IPS-18a (cell line): ENCODE results near the gene PRCP.
A peak's percentile ranks its signal among the peaks of the same experiment; 100 is the strongest.
"Not testable (repeated sequence)": the region's sequence is repeated elsewhere in the genome, so short reads cannot be mapped to it uniquely, and the experiment has no call there.

Experiments
- H3K27ac ChIP-seq: one replicate; pipeline ENCODE4 v1.5.1; 2013; ENCODE audit warnings: low read length
- H3K27me3 ChIP-seq: one replicate; pipeline ENCODE4 v1.6.1; 2013; ENCODE audit warnings: mild to moderate bottlenecking, low read length; ENCODE audit not compliant: control insufficient read depth, insufficient read depth
- H3K36me3 ChIP-seq: one replicate; pipeline ENCODE4 v1.6.1; 2013; ENCODE audit warnings: low read depth, low read length; ENCODE audit not compliant: control insufficient read depth
- H3K4me1 ChIP-seq: one replicate; pipeline ENCODE4 v1.6.1; 2013; ENCODE audit warnings: low read depth, low read length; ENCODE audit not compliant: control insufficient read depth
- H3K4me3 ChIP-seq: one replicate; pipeline ENCODE4 v1.5.1; 2013; ENCODE audit warnings: low read length
- H3K9ac ChIP-seq: one replicate; pipeline ENCODE4 v1.6.1; 2013; ENCODE audit warnings: mild to moderate bottlenecking, low read length, moderate library complexity
- H3K9me3 ChIP-seq: one replicate; pipeline ENCODE4 v1.6.1; 2013; ENCODE audit warnings: low read depth, low read length; ENCODE audit not compliant: control insufficient read depth

PRCP gene

DNA sequence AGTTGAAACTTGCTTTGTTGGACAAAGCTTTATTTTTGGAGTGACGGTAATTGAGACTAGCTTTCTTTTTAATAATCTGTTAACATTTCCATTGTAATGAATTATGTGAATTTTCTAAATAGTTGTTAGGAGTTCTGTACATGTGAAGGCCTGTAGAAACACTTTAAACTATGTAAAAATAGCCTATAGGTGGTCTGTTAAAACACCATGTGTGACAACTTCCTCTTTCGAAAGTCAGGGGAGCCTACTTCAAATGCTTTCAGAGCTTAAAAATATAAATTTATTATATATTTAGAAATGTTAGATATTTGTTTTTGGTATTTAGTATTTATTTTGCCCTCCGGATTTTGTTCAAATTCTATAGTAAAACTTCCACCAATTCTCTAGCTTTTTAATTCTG lies 30.0 kb upstream of the PRCP start:
- H3K9ac ChIP-seq = no peak overlapping the region
- no peaks in the 10 kb centered on the region for H3K4me1 ChIP-seq

DNA sequence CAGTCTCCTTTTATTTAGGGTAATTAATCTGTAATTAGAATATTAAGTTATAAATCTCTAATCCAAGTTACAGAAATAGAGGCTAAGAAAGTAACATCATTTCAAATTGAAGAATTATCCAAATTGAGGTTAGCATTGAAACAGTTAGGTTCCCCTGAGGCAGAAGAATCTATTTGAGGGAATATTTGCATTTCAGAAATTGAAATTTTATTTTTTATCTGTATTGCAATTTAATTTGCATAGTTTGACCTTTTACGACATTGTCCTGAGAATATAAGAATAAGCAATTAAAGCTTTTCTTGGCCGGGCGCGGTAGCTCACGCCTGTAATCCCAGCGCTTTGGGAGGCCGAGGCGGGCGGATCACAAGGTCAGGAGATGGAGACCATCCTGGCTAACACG lies 28.9 kb upstream of the PRCP start:
- H3K4me3 ChIP-seq = no peak overlapping the region
- H3K4me1 ChIP-seq = no peaks in the 10 kb centered on the region
- H3K9ac ChIP-seq = no peak overlapping the region
- no peaks in the 10 kb centered on the region for H3K27me3 ChIP-seq
- no peak overlapping the region for H3K27ac ChIP-seq
- no peaks in the 10 kb centered on the region for H3K9me3 ChIP-seq
- H3K36me3 ChIP-seq = peaks cover 42% of the 10 kb centered on the region

More for the DNA sequence above, 30.0 kb upstream of the PRCP start:
- H3K36me3 ChIP-seq = peaks cover 49% of the 10 kb centered on the region
- H3K27ac ChIP-seq = no peak overlapping the region
- H3K4me3 ChIP-seq = no peak overlapping the region
- H3K27me3 ChIP-seq = no peaks in the 10 kb centered on the region
- H3K9me3 ChIP-seq = no peaks in the 10 kb centered on the region

DNA sequence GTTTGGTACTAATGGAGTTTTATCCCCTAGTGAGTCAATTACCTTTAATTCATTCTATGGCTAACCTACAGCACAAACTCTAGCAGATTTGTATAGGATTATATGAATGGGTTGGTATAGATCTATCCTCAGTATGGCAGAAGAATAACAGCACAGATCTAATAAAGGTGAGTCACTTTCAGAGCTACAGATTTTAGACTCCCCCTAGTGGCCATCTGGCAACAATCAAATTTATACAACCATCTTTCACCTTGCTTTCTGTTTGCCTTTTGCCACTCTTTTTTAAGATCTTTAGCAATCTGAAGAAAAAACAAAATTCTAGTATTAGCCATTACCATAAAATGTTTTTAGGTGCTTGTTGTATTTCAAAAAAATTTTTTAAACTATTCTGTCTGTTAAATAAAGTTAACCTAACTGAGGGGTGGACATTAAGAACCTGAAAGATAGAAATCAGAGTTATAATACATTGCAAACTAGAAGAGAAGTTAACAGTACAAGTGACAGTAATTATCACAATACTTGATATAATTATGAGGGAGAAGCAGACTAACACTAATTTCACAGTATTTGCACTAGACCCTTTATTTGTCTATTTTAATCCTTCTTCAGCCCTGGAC lies 27.1 kb upstream of the PRCP start:
- no peaks in the 10 kb centered on the region for H3K4me1 ChIP-seq
- no peaks in the 10 kb centered on the region for H3K9me3 ChIP-seq
- no peak overlapping the region for H3K9ac ChIP-seq
- H3K27ac ChIP-seq = no peak overlapping the region
- H3K36me3 ChIP-seq = peaks cover 35% of the 10 kb centered on the region
- H3K4me3 ChIP-seq = no peak overlapping the region
- no peaks in the 10 kb centered on the region for H3K27me3 ChIP-seq

DNA sequence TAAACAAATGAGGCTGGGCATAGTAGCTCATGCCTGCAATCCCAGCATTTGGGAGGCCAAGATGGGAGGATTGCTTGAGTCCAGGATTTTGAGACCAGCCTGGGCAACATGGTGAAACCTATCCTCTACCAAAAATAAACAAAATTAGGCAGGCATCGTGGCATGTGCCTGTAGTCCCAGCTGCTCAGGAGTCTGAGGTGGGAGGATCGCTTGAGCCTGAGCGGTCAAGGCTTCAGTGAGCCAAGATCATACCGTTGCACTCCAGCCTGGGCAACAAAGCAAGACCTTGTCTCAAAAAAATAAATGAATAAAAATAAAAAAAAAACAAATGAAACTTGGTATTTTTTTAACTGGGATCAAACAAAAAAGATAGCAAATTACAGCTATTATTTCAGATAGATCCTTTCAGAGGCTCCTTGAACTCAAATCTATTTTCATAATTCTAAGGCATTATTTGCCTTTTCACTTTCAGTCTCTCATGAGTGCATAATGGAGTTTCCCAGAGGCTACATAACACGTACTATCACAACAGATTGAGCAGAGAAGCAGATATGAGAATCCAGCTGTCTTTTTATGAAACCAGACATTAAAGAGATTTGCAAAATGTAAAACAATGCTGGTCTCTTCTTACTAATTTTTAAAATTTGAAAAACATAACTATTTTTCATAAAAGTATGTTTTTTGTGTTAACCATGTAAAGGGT lies 24.4 kb upstream of the PRCP start:
- Histone ChIP-seq H3K4me1 (no peaks in the 10 kb centered on the region), H3K27me3 (no peaks in the 10 kb centered on the region), H3K27ac (no peak overlapping the region), H3K4me3 (no peak overlapping the region), H3K9ac (no peak overlapping the region), H3K36me3 (peaks cover 19% of the 10 kb centered on the region), H3K9me3 (no peaks in the 10 kb centered on the region)

DNA sequence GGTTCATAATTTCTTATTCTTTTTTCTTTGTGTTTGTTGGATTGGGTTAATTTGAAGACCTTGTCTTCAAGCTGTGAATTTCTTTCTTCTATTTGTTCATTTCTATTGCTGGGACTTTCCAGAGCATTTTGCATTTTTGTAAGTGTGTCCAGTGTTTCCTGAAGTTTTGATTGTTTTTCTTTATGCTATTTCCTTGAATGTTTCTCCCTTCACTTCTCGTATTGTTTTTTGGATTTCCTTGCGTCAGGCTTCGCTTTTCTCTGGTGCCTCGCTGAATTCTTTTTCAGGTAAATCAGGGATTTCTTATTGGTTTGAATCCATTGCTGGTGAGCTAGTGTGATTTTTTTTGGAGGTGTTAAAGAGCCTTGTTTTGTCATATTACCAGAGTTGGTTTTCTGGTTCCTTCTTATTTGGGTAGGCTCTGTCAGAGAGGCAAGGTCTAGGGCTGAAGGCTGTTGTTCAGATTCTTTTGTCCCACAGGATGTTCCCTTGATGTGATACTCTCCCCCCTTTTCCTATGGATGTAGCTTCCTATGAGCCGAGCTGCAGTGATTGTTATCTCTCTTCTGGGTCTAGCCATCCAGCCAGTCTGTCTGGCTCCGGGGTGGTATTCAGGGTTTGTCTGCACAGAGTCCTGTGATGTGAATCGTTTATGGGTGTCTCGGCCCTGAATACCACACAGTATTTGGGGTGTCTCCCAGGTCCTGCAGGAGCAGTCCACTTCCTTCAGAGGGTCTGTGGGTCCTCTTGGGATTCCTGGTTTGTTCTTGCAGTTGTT lies 22.4 kb upstream of the PRCP start:
- H3K9me3 ChIP-seq, H3K27ac ChIP-seq, H3K9ac ChIP-seq, H3K27me3 ChIP-seq, H3K4me1 ChIP-seq, H3K4me3 ChIP-seq: not testable (repeated sequence)
- peaks cover 18% of the 10 kb centered on the region for H3K36me3 ChIP-seq

DNA sequence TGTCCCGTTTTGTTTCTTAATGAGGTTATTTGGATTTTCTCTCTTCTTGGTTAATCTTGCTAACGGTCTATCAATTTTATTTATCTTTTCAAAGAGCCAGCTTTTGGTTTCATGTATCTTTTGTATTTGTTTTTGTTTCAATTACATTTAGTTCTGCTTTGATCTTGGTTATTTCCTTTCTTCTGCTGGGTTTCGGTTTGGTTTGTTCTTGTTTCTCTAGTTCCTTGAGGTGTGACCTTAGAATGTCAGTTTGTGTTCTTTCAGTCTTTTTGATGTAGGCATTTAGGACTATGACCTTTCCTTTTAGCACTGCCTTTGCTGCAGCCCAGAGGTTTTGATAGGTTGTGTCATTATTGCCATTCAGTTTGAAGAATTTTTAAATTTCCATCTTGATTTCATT lies 20.0 kb upstream of the PRCP start:
- not testable (repeated sequence) for H3K27me3 ChIP-seq, H3K4me1 ChIP-seq, H3K9ac ChIP-seq, H3K4me3 ChIP-seq, H3K9me3 ChIP-seq, H3K27ac ChIP-seq
- peaks cover 34% of the 10 kb centered on the region for H3K36me3 ChIP-seq

DNA sequence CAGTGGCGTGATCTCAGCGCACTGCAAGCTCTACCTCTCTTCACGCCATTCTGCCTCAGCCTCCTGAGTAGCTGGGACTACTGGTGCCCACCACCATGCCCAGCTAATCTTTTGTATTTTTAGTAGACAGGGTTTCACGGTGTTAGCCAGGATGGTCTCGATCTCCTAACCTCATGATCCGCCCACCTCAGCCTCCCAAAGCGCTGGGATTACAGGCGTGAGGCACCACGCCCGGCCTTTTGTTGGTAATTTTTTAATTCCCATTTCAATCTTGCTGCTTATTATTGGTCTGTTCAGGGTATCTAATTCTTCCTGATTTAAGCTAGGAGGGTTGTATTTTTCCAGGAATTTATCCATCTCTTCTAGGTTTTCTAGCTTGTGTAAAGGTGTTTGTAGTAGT lies 19.6 kb upstream of the PRCP start:
- H3K27ac ChIP-seq, H3K4me3 ChIP-seq, H3K9ac ChIP-seq, H3K9me3 ChIP-seq, H3K27me3 ChIP-seq, H3K4me1 ChIP-seq: not testable (repeated sequence)
- H3K36me3 ChIP-seq = peaks cover 39% of the 10 kb centered on the region

DNA sequence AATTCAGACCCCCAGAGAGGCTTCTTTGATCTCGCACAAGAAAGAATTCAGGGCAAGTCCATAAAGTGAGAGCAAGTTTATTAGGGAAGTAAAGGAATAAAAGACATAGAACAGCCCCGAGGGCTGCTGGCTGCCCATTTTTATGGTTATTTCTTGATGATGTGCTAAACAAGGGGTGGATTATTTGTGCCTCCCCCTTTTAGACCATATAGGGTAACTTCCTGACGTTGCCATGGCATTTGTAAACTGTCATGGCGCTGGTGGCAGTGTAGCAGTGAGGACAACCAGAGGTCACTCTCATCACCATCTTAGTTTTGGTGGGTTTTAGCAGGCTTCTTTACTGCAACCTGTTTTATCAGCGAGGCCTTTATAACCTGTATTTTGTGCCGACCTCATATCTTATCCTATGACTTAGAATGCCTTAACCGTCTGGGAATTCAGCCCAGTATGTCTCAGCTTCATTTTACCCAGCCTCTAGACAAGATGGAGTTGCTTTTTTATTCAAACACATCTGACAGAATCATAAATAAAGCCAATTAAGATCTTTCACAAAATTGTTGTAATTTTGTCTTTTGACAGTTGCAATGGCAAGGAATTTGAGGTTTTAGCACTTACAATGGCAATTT lies 8.9 kb upstream of the PRCP start:
- H3K36me3 ChIP-seq = peaks cover 16% of the 10 kb centered on the region
- H3K9ac ChIP-seq = peak overlapping the region; percentile 16
- peaks cover 20% of the 10 kb centered on the region for H3K4me1 ChIP-seq

DNA sequence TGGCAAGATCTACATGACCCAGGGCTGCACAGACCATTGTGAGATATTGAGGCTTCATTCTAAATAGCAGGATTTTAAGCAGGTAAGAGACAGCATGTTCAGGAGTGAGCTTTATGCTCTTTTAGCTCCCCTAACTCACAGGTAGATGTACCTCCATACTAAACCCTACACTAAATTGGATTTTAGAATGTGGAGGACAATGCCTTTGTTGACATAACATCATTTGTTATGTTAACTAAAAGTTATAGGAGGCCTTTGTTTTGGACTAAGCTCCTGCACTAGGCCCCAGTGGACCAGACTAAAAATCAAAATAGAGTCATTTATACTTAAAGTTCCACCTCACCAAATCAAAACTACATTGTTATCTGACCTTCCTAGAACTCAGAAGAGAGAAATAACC lies 8.1 kb upstream of the PRCP start:
- peak overlapping the region; percentile 16 for H3K9ac ChIP-seq
- peaks cover 9% of the 10 kb centered on the region for H3K36me3 ChIP-seq
- H3K4me3 ChIP-seq = peak overlapping the region; percentile 7
- peak overlapping the region; percentile 72 for H3K27ac ChIP-seq
- no peaks in the 10 kb centered on the region for H3K27me3 ChIP-seq
- H3K4me1 ChIP-seq = peaks cover 20% of the 10 kb centered on the region
- no peaks in the 10 kb centered on the region for H3K9me3 ChIP-seq

More for the DNA sequence above, 8.9 kb upstream of the PRCP start:
- H3K27ac ChIP-seq = peak overlapping the region; percentile 72
- H3K4me3 ChIP-seq = peak overlapping the region; percentile 7
- H3K27me3 ChIP-seq = no peaks in the 10 kb centered on the region
- H3K9me3 ChIP-seq = no peaks in the 10 kb centered on the region

DNA sequence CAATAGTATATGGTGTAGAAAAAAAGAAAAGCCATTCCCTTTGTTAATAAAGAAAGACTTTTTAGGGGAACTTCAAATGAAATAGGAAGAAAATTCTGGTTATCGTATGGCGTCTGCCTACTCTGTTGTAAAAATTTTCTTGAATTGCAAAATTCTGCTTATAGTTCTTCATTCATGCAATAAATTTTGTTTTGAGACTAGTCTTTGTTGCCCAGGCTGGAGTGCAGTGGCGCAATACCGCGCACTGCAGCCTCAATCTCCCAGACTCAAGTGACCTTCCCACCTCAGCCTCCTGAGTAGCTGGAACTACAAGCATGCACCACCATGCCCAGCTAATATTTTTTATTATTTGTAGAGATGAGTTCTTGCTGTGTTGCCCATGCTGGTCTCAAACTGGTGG lies 7.1 kb upstream of the PRCP start:
- no peak overlapping the region for H3K9ac ChIP-seq

DNA sequence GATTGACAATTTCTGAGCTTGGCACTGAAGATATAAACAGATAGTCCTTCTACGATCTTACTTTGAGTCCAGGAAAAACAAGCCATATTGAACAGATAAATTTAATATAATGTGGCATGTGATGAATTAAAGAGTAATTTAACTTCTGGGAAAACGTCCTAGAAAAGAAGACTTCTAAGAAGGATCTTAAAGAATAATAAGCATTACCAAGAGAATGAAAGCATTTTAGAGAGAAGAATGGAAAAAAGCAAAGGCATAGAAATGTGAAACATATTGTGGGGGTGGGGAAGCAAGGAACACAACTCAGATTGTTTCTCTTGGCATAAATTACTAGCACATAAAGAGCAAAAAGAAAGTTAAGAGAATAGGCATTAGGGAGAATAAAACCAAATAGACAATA lies 6.7 kb upstream of the PRCP start:
- no peak overlapping the region for H3K9ac ChIP-seq
- H3K4me3 ChIP-seq = no peak overlapping the region
- peaks cover 27% of the 10 kb centered on the region for H3K4me1 ChIP-seq
- H3K9me3 ChIP-seq = no peaks in the 10 kb centered on the region
- no peaks in the 10 kb centered on the region for H3K27me3 ChIP-seq
- peaks cover 5% of the 10 kb centered on the region for H3K36me3 ChIP-seq
- H3K27ac ChIP-seq = no peak overlapping the region

More for the DNA sequence above, 7.1 kb upstream of the PRCP start:
- H3K4me1 ChIP-seq = peaks cover 26% of the 10 kb centered on the region
- peaks cover 5% of the 10 kb centered on the region for H3K36me3 ChIP-seq
- H3K27me3 ChIP-seq = no peaks in the 10 kb centered on the region
- no peak overlapping the region for H3K4me3 ChIP-seq
- no peak overlapping the region for H3K27ac ChIP-seq
- H3K9me3 ChIP-seq = no peaks in the 10 kb centered on the region
